CD14-positive monocyte (primary cell): ENCODE measurements around the gene DKK1. TPM values are rescaled to one million over a fixed set of nuclear protein-coding genes. Genes with fewer than 3 reads are reported as not detected.

Experiments used
- DNase-seq, 3 donors: peaks; one replicate each; pipeline ENCODE4 v3.0.0-alpha.2; 2011 to 2022
- H2AFZ ChIP-seq: 2 replicates; pipeline ENCODE4 v1.6.0; 2012; ENCODE audit warnings: mild to moderate bottlenecking, low read depth, low read length, inconsistent platforms; ENCODE audit not compliant: insufficient read depth, poor library complexity, severe bottlenecking
- H3K27ac ChIP-seq, 2 donors: 1 replicate in 1 of 2; 2 replicates in 1 of 2; pipeline ENCODE4 v1.5.1; 2012 to 2013; ENCODE audit warnings: low read length in 2 of 2, control low read depth in 1 of 2, inconsistent platforms in 1 of 2, low read depth in 1 of 2, mild to moderate bottlenecking in 1 of 2
- H3K27me3 ChIP-seq, 2 donors: one replicate each; pipeline versions ENCODE4 v1.6.0 to v1.6.1; 2011 to 2013; ENCODE audit warnings: low read length in 2 of 2; ENCODE audit not compliant: control insufficient read depth in 2 of 2, insufficient read depth in 2 of 2
- H3K36me3 ChIP-seq, 2 donors: replicated peaks in 1 of 2; 1 replicate in 1 of 2; 2 replicates in 1 of 2; pipeline versions ENCODE4 v1.5.1 to v1.6.1; 2012 to 2013; ENCODE audit warnings: low read length in 2 of 2, control low read depth in 1 of 2, inconsistent platforms in 1 of 2, mild to moderate bottlenecking in 1 of 2; ENCODE audit not compliant: insufficient read depth in 2 of 2, control insufficient read depth in 1 of 2
- H3K4me1 ChIP-seq, 2 donors: 1 replicate in 1 of 2; 2 replicates in 1 of 2; pipeline versions ENCODE4 v1.5.1 to v1.6.1; 2012 to 2013; ENCODE audit warnings: low read length in 2 of 2, control low read depth in 1 of 2, inconsistent platforms in 1 of 2, mild to moderate bottlenecking in 1 of 2, moderate library complexity in 1 of 2; ENCODE audit not compliant: insufficient read depth in 2 of 2, control insufficient read depth in 1 of 2
- H3K4me2 ChIP-seq: replicated peaks from 2 replicates; pipeline ENCODE3; 2012; ENCODE audit warnings: low read length, moderate library complexity, mild to moderate bottlenecking; ENCODE audit not compliant: poor library complexity, severe bottlenecking; ENCODE audit errors: extremely low read depth
- H3K4me3 ChIP-seq, 3 experiments: fragments of 200-600 bp in 1 of 3; sonication (generic) in 1 of 3; replicated peaks in 1 of 3; 1 replicate in 2 of 3; 2 replicates in 1 of 3; pipeline ENCODE4 v1.5.1; 2011 to 2013; ENCODE audit warnings: low read length in 3 of 3, mild to moderate bottlenecking in 3 of 3, control low read depth in 2 of 3, low read depth in 2 of 3, inconsistent platforms in 1 of 3, moderate library complexity in 1 of 3
- H3K79me2 ChIP-seq: 2 replicates; pipeline ENCODE4 v1.6.0; 2012; ENCODE audit warnings: mild to moderate bottlenecking, control low read depth, inconsistent platforms, low read length, moderate library complexity; ENCODE audit not compliant: insufficient read depth
- H3K9ac ChIP-seq: 2 replicates; pipeline ENCODE4 v1.6.0; 2017; ENCODE audit warnings: low read length, mild to moderate bottlenecking; ENCODE audit not compliant: insufficient read depth, poor library complexity, severe bottlenecking
- H3K9me3 ChIP-seq, 2 donors: replicated peaks in 1 of 2; 1 replicate in 1 of 2; 2 replicates in 1 of 2; pipeline versions ENCODE4 v1.5.1 to v1.6.1; 2012 to 2013; ENCODE audit warnings: low read length in 2 of 2, control low read depth in 1 of 2; ENCODE audit not compliant: control insufficient read depth in 1 of 2, insufficient read depth in 1 of 2
- H4K20me1 ChIP-seq: 2 replicates; pipeline ENCODE4 v1.6.0; 2012; ENCODE audit warnings: mild to moderate bottlenecking, low read length, control low read depth, moderate library complexity; ENCODE audit not compliant: insufficient read depth
- H3K27ac Mint-ChIP-seq, 7 donors: one replicate each; pipeline ENCODE4 v1.8.0; 2020; ENCODE audit warnings: mild to moderate bottlenecking in 7 of 7, mixed read lengths in 7 of 7, moderate library complexity in 6 of 7, inconsistent platforms in 2 of 7
- H3K27me3 Mint-ChIP-seq, 3 donors: one replicate each; pipeline ENCODE4 v1.8.0; 2021 to 2022; ENCODE audit warnings: low read depth in 3 of 3, mild to moderate bottlenecking in 3 of 3, mixed read lengths in 3 of 3, moderate library complexity in 3 of 3, inconsistent platforms in 1 of 3
- H3K36me3 Mint-ChIP-seq, 2 donors: one replicate each; pipeline ENCODE4 v1.8.0; 2020; ENCODE audit warnings: mixed read lengths in 2 of 2, inconsistent platforms in 1 of 2, mild to moderate bottlenecking in 1 of 2
- H3K4me1 Mint-ChIP-seq: one replicate; pipeline ENCODE4 v1.8.0; 2020; ENCODE audit warnings: mild to moderate bottlenecking, mixed read lengths
- H3K4me3 Mint-ChIP-seq, 2 donors: one replicate each; pipeline ENCODE4 v1.8.0; 2020; ENCODE audit warnings: mild to moderate bottlenecking in 2 of 2, mixed read lengths in 2 of 2, moderate library complexity in 1 of 2
- H3K9me3 Mint-ChIP-seq, 7 donors: one replicate each; pipeline ENCODE4 v1.8.0; 2020 to 2022; ENCODE audit warnings: mixed read lengths in 7 of 7, mild to moderate bottlenecking in 6 of 7, moderate library complexity in 6 of 7, inconsistent platforms in 2 of 7
- CTCF ChIP-seq: fragments of 200-600 bp; IDR thresholded peaks from one replicate; pipeline ENCODE4 v1.8.0; 2022; ENCODE audit warnings: antibody characterized with exemption, mild to moderate bottlenecking
- WGBS: methylation state at CpG from one replicate; pipeline ENCODE4 v1.1.5; 2013; ENCODE audit warnings: missing lambda C conversion rate; ENCODE audit not compliant: insufficient coverage; 5-methylcytosine and 5-hydroxymethylcytosine counted together
- intact Hi-C, 2 donors: fragments of 100-400 bp; cut with micrococcal nuclease; formaldehyde crosslinking; loops; one replicate each; pipeline versions ENCODE4 v1.15.0 to v1.15.1; 2023
- polyA plus RNA-seq, 3 donors: library from polyadenylated mRNA; depleted of rRNA in 1 of 3; unstranded in 2 of 3; stranded (reverse) in 1 of 3; fragments of 300-500 nt in 2 of 3; fragments of >200 nt in 1 of 3; fragmentation: Illumina TruSeq in 2 of 3; gene quantifications; 1 replicate in 2 of 3; 2 replicates in 1 of 3; pipeline ENCODE4 v1.2.3, GENCODE V29; 2012 to 2021

Gene DKK1
- polyA plus RNA-seq, 3 donors: not detected

GRCh38 chr10:52297747-52298146, 16.3 kb upstream of the DKK1 start:
- Histone ChIP-seq H3K27ac (no peak overlapping the region), H3K36me3 (no peaks in the 10 kb centered on the region), H3K4me1 (no peaks in the 10 kb centered on the region), H3K9me3 (no peaks in the 10 kb centered on the region), H3K27me3 (no peaks in the 10 kb centered on the region), H2AFZ (no peak overlapping the region), H3K9ac (no peak overlapping the region), H3K4me2 (no peak overlapping the region), H3K79me2 (no peaks in the 10 kb centered on the region), H3K4me3 (no peak overlapping the region), H4K20me1 (no peaks in the 10 kb centered on the region)
- WGBS: 55% methylated on average over 2 of the region's 4 CpGs
- TF ChIP-seq CTCF: no peak
- intact Hi-C loops: no loop called here
- Mint-ChIP-seq H3K9me3 (peaks cover 0 to 2% (median 0%) of the 10 kb centered on the region in 7 donors), H3K4me3 (no peak overlapping the region), H3K4me1 (no peaks in the 10 kb centered on the region), H3K36me3 (no peaks in the 10 kb centered on the region), H3K27ac (no peak overlapping the region), H3K27me3 (no peaks in the 10 kb centered on the region)
- no peak for DNase-seq

DNA sequence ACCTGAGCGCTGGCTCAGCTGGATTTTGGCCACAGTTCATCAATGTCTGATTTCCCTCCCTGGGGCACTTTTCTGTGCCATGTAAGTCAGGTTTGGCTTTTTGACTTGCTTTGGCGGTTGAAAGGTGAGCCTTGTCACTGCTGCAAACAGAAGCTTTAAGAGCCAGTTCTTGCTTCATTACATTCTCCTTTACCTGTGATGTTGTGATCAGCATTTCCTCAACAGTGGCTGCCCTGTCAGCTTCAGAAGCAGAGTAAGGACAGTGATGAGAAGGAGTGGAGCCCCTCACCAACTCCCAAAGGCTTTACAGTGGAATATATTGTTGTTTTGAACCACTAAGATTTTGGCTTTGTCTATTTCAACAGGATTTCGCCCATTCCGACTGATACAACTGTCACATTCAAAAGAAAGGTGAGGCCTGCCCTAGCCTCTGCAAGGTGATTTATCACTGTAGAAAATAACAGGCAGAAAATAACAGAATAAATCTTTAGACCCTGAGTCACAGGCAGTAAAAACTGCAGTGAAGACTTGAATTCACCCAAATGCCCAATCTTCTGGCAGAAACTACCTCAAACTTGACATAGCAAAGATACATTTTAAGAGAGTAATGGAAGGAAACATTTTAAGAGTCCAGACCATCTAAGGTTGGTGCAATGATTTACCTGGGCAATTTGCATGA, 13.3 kb upstream of the DKK1 start:
- Histone ChIP-seq H4K20me1 (no peaks in the 10 kb centered on the region), H3K4me1 (no peaks in the 10 kb centered on the region), H3K36me3 (no peaks in the 10 kb centered on the region), H3K9me3 (no peaks in the 10 kb centered on the region), H3K79me2 (no peaks in the 10 kb centered on the region), H3K4me2 (no peak overlapping the region), H2AFZ (no peak overlapping the region), H3K4me3 (no peak overlapping the region), H3K27me3 (no peaks in the 10 kb centered on the region), H3K9ac (no peak overlapping the region), H3K27ac (no peak overlapping the region)
- 89% methylated on average over 3 of the region's 4 CpGs for WGBS
- Mint-ChIP-seq H3K36me3 (no peaks in the 10 kb centered on the region), H3K27me3 (no peaks in the 10 kb centered on the region), H3K4me1 (no peaks in the 10 kb centered on the region), H3K9me3 (peaks cover 0 to 2% (median 0%) of the 10 kb centered on the region in 7 donors), H3K4me3 (no peak overlapping the region), H3K27ac (no peak overlapping the region)
- no peak for TF ChIP-seq CTCF
- no peak for DNase-seq
- intact Hi-C loops: no loop called here
